ENCODE results near the gene RASSF6. TPM values are rescaled to one million over a fixed set of nuclear protein-coding genes. Genes with fewer than 3 reads are reported as not detected.

Gene RASSF6
- total and polyA plus RNA-seq, 3 donors from 2014 or later = 0.06 to 0.17 (median 0.08) TPM

GRCh38 chr4:73613130-73613529 is 7.1 kb downstream of the RASSF6 start:
- Histone ChIP-seq H3K27me3 (no peaks in the 10 kb centered on the region), H3K36me3 (ENCODE audit: low read depth, missing control alignments) (no peaks in the 10 kb centered on the region), H3K4me3 (no peak overlapping the region), H3K27ac (no peak overlapping the region), H3K4me1 (no peaks in the 10 kb centered on the region), H3K9me3 (no peaks in the 10 kb centered on the region)
- WGBS, 2 donors = 88 to 94% methylated on average over 2 of the region's 2 CpGs
- TF ChIP-seq POLR2A (IDR thresholded peaks at IDR 0.05) (no peak), CTCF (IDR thresholded peaks at IDR 0.05) (no peak)
- intact Hi-C loops (cut with DNase I; ENCODE audit: low total_unique reads) = no loop called here
- no peak for DNase-seq

DNA sequence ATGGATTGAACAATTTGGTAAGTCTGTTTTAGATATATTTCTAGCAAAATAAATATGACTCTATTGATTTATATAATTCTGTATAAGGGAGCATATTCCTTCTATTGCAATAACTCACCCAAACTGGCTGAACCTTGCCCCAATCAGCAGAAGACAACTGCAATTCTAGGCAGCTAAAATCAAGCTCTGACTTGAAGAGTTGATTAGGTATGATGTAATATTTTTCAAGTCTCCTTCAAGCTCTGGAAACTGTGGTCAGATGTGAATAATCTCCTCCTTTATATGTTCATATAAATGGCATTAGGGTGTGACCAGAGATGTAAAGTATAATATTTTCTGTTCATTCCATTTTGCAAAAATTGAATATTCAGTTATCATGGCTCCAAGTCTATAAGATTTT is 8.2 kb downstream of the RASSF6 start:
- Histone ChIP-seq H3K9me3 (no peaks in the 10 kb centered on the region), H3K4me1 (no peaks in the 10 kb centered on the region), H3K27me3 (no peaks in the 10 kb centered on the region), H3K4me3 (no peak overlapping the region), H3K36me3 (ENCODE audit: low read depth, missing control alignments) (no peaks in the 10 kb centered on the region), H3K27ac (no peak overlapping the region)
- intact Hi-C loops (cut with DNase I; ENCODE audit: low total_unique reads) = no loop called here
- TF ChIP-seq CTCF (IDR thresholded peaks at IDR 0.05) (no peak), POLR2A (IDR thresholded peaks at IDR 0.05) (no peak)
- DNase-seq = no peak

DNA sequence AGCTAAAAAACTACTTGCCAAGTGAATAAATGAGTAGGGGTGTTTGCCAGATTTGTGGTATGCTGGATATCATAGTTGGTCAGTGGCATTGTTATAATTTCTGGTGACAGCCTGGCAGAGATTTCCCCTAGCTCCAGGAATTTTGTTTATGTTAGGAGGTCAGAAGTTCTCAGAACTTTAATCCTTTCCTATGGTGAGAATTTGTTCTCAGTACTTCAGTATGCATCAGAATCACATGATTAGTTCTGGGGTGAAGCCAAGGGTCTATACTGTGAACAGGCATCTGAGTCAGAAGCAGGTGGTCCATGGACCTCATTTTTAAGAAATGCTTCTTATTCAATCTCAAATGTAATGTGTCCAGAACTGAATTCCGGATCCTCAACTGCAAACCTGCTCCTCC is 10.5 kb downstream of the RASSF6 start:
- no peak for DNase-seq
- WGBS, 2 donors = 86 to 88% methylated on average over 1 of the region's 1 CpG
- Histone ChIP-seq H3K27ac (no peak overlapping the region), H3K4me3 (no peak overlapping the region), H3K27me3 (no peaks in the 10 kb centered on the region), H3K9me3 (no peaks in the 10 kb centered on the region), H3K36me3 (ENCODE audit: low read depth, missing control alignments) (no peaks in the 10 kb centered on the region), H3K4me1 (no peaks in the 10 kb centered on the region)
- TF ChIP-seq POLR2A (IDR thresholded peaks at IDR 0.05) = no peak
- no peak for TF ChIP-seq CTCF (IDR thresholded peaks at IDR 0.05)
- intact Hi-C loops (cut with DNase I; ENCODE audit: low total_unique reads) = no loop called here

- Histone ChIP-seq H3K27ac (no peak overlapping the region), H3K4me3 (no peak overlapping the region), H3K9me3 (no peaks in the 10 kb centered on the region), H3K27me3 (no peaks in the 10 kb centered on the region), H3K4me1 (no peaks in the 10 kb centered on the region), H3K36me3 (ENCODE audit: low read depth, missing control alignments) (no peaks in the 10 kb centered on the region)
- intact Hi-C loops (cut with DNase I; ENCODE audit: low total_unique reads) = no loop called here
- 62 to 66% methylated on average over 3 of the region's 3 CpGs for WGBS, 2 donors
- no peak for DNase-seq
- TF ChIP-seq CTCF (IDR thresholded peaks at IDR 0.05) (no peak), POLR2A (IDR thresholded peaks at IDR 0.05) (no peak)
Measured at GRCh38 chr4:73608689-73609594, 11.3 kb downstream of the RASSF6 start.
